K562 (cell line): ENCODE measurements around the gene VPS9D1. TPM values are rescaled to one million over a fixed set of nuclear protein-coding genes. Genes with fewer than 3 reads are reported as not detected.

Experiments
- AFF4 ChIP-seq: sonication (generic); formaldehyde crosslinking; IDR thresholded peaks from 2 replicates; pipeline ENCODE4 v1.8.0; 2023; ENCODE audit warnings: mild to moderate bottlenecking, missing genetic modification reagents
- CEBPZ ChIP-seq: fragments of 150-350 bp; IDR thresholded peaks from 2 replicates; pipeline ENCODE4 v1.6.1; 2014; ENCODE audit warnings: low read depth, mild to moderate bottlenecking, low read length, borderline replicate concordance
- CREB3 ChIP-seq: fragments of 450-650 bp; conservative IDR thresholded peaks from 2 replicates; pipeline ENCODE4 v1.6.1; 2016; ENCODE audit warnings: missing genetic modification characterization, low read depth, mild to moderate bottlenecking, missing compliant biosample characterization, moderate library complexity
- GTF2E2 ChIP-seq: fragments of 200-800 bp; sonication (Bioruptor generic); IDR thresholded peaks from 2 replicates; pipeline ENCODE4 v1.6.1; 2016; ENCODE audit warnings: missing genetic modification characterization, missing compliant biosample characterization
- HBP1 ChIP-seq: fragments of 450-650 bp; formaldehyde crosslinking; IDR thresholded peaks from 2 replicates; pipeline ENCODE4 v1.4.0; 2022; ENCODE audit warnings: missing genetic modification characterization
- HMGXB4 ChIP-seq: sonication (generic); formaldehyde crosslinking; IDR thresholded peaks from 2 replicates; pipeline ENCODE4 v1.8.1; 2023; ENCODE audit warnings: mild to moderate bottlenecking, missing genetic modification reagents
- KAT7 ChIP-seq: sonication (generic); formaldehyde crosslinking; IDR thresholded peaks from 2 replicates; pipeline ENCODE4 v1.8.0; 2022; ENCODE audit warnings: missing genetic modification reagents, mild to moderate bottlenecking, borderline replicate concordance
- NCOR1 ChIP-seq: fragments of 450-650 bp; IDR thresholded peaks from 2 replicates; pipeline ENCODE4 v1.6.1; 2016; ENCODE audit warnings: mild to moderate bottlenecking, moderate library complexity
- NR1H2 ChIP-seq: sonication (generic); formaldehyde crosslinking; IDR thresholded peaks from 2 replicates; pipeline ENCODE4 v1.4.0; 2020; ENCODE audit warnings: mild to moderate bottlenecking, missing genetic modification reagents
- PCBP1 ChIP-seq: fragments of 200-400 bp; formaldehyde crosslinking; IDR thresholded peaks from 2 replicates; pipeline ENCODE4 v1.6.1; 2018; ENCODE audit warnings: mild to moderate bottlenecking, low read depth, low read length; ENCODE audit not compliant: poor library complexity, severe bottlenecking
- SRF ChIP-seq, 2 experiments: fragments of 250-450, 450-650 bp in 1 of 2; sonication (Bioruptor Pico) in 1 of 2; sonication (generic) in 1 of 2; formaldehyde crosslinking; IDR thresholded peaks; 2 replicates each; pipeline versions ENCODE4 v1.5.0 to v1.5.1; 2020 to 2022; ENCODE audit warnings: mild to moderate bottlenecking in 1 of 2, missing genetic modification reagents in 1 of 2
- STAG1 ChIP-seq: sonication (generic); formaldehyde crosslinking; IDR thresholded peaks from 2 replicates; pipeline ENCODE4 v1.5.0; 2020; ENCODE audit warnings: missing genetic modification reagents, borderline replicate concordance
- TFAP4 ChIP-seq: sonication (generic); formaldehyde crosslinking; IDR thresholded peaks from 2 replicates; pipeline ENCODE4 v1.8.0; 2022; ENCODE audit warnings: missing genetic modification reagents, mild to moderate bottlenecking, moderate library complexity, borderline replicate concordance
- ZBTB1 ChIP-seq: sonication (generic); formaldehyde crosslinking; IDR thresholded peaks from 2 replicates; pipeline ENCODE4 v1.8.1; 2023; ENCODE audit warnings: missing genetic modification reagents, low read depth, mild to moderate bottlenecking, borderline replicate concordance
- polyA plus RNA-seq, 8 experiments: library from polyadenylated mRNA; depleted of rRNA in 4 of 8; stranded (reverse) in 5 of 8; unstranded in 3 of 8; fragments of >200 nt; fragmentation: Nextera tagmentation in 2 of 8; fragmentation: Illumina TruSeq in 1 of 8; extraction: Ambion mirVana in 2 of 8; extraction: Trizol in 1 of 8; gene quantifications; 2 replicates each; pipeline versions ENCODE4 v1.2.1 to v1.2.3, GENCODE V29; 2011 to 2014; ENCODE audit warnings: inconsistent platforms in 1 of 8, missing spikeins in 1 of 8
- total RNA-seq, 7 experiments: library from RNA; depleted of rRNA in 6 of 7; stranded (reverse); fragments of >200 nt in 6 of 7; fragmentation: Illumina TruSeq in 2 of 7; extraction: Trizol in 2 of 7; gene quantifications; 2 replicates each; pipeline versions ENCODE4 v1.2.1 to v1.2.3, GENCODE V29; 2011 to 2021; ENCODE audit warnings: low replicate concordance in 1 of 7

The VPS9D1 gene
- total and polyA plus RNA-seq, 9 of the 15 experiments (the other 6 are each of a cell fraction or from before 2014, with no cell fraction given), result 0.33 to 3.1 (median 1.1) TPM

GRCh38 chr16:89720551-89720812, 216 bp downstream of the VPS9D1 start (continued):
- TF ChIP-seq HMGXB4 (CRISPR knock-in tag) (0 out of 2 replicates have a peak, but pooled peaks have one; percentile 25), PCBP1 (peak; percentile 37), STAG1 (peak; percentile 8), HBP1 (CRISPR knock-in tag) (no peak), TFAP4 (peak; percentile 15; the same call in 1 of the 2 replicates), NR1H2 (CRISPR knock-in tag) (peak; percentile 81; the same call in 1 of the 2 replicates), KAT7 (CRISPR knock-in tag) (peak; percentile 84; the same call in 1 of the 2 replicates), CREB3 (tag) (no peak), SRF (CRISPR knock-in tag; IDR thresholded peaks at IDR 0.05) (0 out of 4 replicates have a peak, but pooled peaks of 1 of the 2 experiments have one; percentile 9), ZBTB1 (CRISPR knock-in tag) (0 out of 2 replicates have a peak, but pooled peaks have one; percentile 14), GTF2E2 (no peak), CEBPZ (no peak), NCOR1 (0 out of 2 replicates have a peak, but pooled peaks have one; percentile 9), AFF4 (CRISPR knock-in tag) (peak; percentile 64; the same call in 1 of the 2 replicates)
